HG03520 (cell line): ENCODE results near the gene CFAP97.
A peak's percentile ranks its signal among the peaks of the same experiment; 100 is the strongest.
"Not testable (repeated sequence)": the region's sequence is repeated elsewhere in the genome, so short reads cannot be mapped to it uniquely, and the experiment has no call there.

ENCODE experiments used
- ATAC-seq: cut with Tn5 transposase; IDR thresholded peaks from one replicate; pipeline ENCODE4 v1.9.1; 2021; ENCODE audit warnings: mild to moderate bottlenecking, moderate library complexity; ENCODE audit not compliant: unreplicated experiment

The CFAP97 gene

DNA sequence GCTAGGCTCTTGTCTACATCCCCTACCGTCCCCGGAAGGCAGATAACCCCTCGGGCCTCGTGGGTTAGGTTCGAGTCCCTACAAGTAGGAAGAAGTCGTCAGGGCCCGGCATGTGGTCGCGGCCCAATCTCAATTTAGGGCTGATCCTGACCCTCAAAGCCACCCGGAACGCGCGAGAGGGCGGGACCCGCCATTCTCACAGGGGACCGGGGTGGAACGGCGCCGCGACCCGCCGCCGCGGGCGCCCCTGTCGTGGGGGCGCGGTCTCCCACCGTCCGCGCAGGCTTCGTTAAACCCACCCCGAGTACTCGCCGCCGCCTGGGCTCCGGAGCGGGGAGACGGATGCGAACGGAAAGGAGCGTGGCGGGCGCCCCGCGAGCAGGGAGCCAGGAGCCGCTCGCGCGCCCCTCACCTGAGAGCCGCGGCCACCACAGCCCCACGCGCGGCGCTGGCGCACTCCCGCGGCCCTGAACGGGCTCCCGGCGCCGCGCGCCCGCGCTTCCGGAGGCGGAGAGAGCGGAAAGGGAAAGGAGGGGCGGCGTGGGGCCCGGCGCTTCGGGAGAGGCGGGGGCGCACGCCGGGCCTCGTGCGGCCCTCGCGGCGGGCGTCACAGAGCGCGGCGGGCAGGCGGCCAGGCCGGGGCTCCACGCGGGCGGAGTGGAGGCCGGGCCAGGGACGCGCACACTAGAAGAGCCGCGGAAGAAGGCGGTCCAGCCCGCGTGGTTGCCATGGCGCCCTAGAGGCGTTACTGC lies at the start of gene CFAP97:
CFAP97 (minus strand) TSS at position 515 of the 752 bp plus-strand sequence. CDS start 12,804 bp downstream, outside the sequence.
- peak; percentile 69 for ATAC-seq

DNA sequence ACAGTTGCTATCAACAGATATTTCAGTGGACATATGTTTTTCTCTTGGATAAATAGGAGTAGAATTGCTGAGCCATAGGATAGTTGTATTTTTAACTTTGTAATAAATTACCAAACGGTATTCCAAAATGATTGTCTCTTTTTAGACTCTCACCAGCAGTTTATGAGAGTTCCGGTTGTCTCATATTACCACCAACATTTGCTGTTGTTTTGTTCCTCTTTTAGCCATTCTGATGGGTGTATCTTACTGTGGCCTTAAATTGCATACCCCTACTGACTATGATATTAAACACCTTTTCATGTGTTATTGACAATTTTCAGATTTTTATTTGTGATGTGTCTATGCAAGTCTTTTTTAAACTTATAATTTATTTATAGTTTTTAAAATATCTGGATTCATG lies 45.3 kb upstream of the CFAP97 start:
- no peak for ATAC-seq

DNA sequence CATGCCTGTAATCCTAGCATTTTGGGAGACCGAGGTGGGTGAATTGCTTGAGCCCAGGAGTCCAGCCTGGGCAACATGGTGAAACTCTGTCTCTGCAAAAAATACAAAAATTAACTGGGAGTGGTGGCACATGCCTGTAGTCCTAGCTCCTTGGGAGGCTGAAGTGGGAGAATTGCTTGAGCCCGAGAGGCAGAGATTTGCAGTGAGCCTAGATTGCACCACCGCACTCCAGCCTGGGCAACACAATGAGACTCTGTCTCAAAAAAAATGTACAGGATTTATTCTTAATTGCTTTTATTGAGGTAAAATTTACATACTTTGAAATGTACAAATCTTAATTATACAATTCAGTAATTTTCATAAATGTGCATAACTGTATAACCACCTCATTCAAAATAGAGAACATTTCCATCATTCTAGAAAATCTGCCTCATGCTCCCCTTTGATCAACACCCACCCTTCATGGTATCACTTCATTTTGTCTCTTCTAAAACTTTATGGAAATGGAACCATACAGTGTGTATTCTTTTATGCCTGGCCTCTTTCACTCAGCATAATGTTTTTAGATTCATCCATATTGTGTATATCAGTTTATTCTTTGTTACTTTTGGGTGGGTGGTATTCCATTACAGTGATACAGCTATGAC lies 44.7 kb upstream of the CFAP97 start:
- no peak for ATAC-seq

DNA sequence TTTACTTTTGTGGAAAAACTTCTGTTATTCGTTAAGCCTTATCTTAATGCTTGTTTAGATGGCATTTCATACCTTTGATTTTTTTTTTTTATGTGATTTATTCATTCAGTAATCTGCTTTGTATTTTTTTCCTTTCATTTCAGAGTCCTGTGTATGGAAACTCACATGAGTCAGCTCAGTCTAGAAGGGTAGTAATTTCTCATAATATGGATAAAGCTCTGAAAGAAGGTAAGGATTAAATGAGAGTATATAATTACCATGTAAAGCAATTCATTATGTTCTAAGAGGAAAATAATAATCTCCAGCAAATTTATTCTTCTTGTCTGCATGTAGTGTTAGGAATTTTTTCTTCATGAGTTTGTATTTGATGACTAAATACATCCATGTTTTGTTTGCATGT lies 43.4 kb upstream of the CFAP97 start:
- ATAC-seq = no peak

DNA sequence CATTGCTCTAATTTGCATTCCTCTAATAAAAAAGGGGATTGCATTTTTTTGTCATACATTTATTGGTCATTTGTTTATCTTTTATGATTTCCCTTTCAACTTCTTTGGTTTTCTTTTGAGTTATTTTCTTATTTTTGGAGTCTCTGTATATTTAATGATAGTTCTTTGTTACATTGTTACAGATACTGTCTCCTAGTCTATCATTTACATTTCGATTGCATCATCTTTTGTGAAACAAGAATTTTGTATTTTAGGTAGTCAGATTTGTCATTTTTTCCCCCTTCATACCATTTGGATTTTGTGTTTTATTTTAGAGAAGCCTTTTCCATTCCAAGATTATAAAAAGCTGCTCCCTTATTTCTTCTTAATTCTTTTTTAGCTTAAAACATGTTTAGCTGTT lies 42.7 kb upstream of the CFAP97 start:
- no peak for ATAC-seq

DNA sequence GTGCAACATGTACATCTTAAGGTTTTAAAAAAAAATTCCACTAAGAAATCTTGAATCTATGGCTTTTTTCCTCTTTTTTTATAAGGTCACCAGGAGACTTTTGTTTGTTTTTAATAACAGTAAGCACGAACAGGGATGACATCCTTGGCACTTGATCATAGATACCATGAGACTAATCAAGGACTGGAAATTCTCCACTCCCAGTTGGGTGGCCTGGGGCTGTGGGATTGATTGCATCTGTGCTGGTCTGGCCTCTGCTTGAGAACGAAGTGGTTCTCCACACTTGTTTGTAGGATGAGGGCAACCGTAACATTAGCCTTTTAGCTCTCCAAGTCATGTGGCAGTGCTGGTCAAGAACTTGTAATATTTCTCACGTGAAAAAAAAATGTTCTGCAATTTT lies 41.0 kb upstream of the CFAP97 start:
- no peak for ATAC-seq

DNA sequence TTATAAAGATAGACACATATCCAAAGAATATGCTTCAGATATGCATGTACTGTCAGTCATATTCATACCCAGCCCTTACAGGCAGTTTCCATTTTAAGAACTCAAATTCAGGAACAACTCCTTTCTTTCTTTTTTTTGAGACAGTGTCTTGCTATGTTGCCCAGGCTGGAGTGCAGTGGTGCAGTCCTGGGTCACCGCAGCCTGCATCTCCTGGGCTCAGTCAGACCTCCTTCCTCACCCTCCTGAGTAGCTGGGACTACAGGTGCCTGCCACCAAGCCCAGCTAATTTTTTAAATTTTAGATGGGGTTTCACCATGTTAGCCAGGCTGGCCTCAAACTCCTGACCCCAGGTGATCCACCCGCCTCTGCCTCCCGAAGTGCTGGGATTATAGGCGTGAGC lies 40.1 kb upstream of the CFAP97 start:
- no peak for ATAC-seq

DNA sequence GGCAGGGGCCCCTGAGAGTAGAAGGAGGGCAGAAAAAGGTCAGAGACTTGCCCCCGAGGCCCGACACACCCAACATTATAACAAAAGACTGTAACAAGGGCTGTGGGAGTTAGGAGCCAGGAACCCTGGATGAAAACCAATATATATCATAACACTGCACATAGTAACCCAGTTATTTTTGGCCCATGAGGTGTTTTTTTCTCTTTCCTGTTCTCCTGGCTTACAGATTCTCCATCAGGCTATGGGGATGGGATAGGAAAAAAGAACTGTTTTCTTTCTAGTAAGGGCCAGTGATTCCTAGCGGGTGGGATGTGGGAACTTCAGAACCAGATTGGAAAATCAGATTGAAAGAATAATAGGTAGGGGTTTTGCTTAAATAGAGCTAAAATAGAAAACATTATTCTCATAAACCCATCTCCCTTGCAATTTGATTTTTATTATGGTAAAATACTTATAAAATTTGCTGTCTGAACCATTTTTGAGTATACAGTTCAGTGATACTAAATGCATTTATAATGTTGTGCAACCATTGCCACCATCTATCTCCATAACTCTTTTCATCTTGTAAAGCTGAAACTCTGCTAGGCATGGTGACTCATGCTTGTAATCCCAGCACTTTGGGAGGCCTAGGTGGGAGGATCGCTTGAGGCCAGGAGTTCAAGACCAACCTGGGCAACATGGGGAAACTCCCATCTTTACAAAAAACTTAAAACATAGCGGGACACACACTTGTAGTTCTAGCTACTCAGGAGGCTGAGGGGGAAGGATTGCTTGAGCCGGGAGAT lies 39.1 kb upstream of the CFAP97 start:
- no peak for ATAC-seq

DNA sequence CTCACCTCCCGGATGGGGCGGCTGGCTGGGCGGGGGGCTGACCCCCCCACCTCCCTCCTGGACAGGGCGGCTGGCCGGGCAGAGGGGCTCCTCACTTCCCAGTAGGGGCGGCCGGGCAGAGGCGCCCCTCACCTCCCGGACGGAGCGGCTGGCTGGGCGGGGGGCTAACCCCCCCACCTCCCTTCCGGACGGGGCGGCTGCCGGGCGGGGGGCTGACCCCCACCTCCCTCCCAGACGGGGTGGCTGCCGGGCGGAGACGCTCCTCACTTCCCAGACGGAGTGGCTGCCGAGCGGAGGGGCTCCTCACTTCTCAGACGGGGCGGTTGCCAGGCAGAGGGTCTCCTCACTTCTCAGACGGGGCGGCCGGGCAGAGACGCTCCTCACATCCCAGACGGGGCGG lies 36.7 kb upstream of the CFAP97 start:
- ATAC-seq = not testable (repeated sequence)

DNA sequence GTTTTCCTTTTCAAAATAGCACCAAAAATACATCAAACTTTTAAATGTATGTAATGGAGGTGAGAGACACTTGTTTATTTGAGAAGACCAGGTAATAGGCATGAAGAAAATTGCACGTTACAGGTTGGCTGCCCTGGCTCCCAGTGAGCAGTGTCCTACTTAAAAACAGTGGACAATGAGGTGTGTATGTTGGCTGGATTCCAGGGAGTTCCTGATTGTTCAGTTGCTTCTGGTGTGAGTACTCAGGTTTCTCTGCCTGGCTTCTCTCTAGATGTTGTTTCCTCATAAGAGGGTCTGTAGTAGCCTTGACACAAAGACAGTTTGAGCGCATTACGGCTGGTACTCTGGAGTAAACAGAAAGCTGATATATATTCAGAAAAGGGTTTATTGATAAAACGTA lies 35.0 kb upstream of the CFAP97 start:
- ATAC-seq = no peak

DNA sequence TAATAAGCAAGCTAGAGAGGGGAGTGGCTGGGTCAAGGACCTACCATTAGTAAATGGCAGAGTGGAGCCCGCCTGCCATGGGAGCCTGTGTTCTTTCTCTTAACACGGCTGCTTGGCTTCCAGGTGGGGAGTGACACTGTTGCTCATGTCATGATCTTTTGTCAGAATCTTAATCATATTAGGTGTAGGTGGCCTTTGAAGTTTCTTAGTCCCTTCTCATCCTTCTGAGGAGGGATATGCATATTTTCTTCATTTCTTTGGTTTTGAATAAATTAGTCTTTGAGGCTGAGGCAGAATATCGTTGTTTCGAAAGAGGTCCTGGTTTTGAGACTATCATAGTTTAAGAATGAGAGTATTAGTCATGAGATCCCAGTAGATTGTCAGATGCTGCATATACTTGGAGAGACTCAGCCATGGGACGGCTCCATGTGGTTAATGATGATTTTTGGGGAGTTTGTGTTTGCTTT lies 34.4 kb upstream of the CFAP97 start:
- no peak for ATAC-seq

DNA sequence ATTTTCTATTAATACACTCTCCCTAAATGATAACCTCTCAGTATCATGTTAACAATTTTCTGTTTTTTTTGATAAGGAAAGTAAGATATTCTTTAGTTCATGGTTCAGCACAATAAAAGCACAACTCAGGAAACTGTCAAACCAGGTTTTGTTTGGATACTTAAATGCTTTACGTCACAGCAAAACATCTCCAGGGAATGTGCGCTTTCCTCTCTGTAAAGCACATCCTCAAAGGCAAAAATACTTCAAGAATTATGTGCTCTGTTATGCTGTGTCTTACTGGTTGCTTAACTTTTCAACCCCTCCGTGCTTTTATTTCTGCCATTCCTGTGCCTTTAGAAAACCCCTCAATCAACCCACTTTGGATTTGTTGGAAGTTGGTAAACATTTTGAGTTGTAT lies 33.4 kb upstream of the CFAP97 start:
- ATAC-seq = no peak

DNA sequence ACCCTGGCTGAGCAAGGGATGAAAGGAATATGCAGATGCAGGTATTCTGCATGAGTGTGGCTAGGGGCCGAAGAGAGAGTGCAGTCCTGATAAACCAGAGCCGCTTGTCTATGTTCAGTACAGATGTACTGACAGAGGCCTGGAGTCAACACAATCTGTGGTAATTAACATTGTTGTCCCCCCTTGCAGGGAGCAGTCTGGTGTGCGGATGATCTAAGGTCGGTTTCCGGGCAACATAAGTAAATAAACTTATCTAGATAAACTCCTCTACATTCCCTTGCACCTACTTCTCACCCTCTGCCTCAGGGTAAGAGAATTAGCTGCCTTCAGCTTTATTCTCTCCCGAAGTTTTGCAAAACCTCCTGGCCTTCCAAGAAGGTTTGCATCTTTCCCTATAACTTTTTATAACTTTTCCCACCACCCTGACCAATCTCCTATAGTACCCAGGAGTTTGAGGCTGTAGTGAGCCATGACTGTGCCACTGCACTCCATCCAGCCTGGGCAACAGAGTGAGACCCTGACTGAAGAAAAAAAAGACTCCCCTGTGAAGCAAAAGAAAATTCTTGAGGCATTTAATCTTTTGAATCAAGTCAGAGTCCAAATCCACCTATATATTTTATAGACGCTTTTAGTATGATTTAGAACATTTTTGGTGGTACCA lies 32.2 kb upstream of the CFAP97 start:
- no peak for ATAC-seq

DNA sequence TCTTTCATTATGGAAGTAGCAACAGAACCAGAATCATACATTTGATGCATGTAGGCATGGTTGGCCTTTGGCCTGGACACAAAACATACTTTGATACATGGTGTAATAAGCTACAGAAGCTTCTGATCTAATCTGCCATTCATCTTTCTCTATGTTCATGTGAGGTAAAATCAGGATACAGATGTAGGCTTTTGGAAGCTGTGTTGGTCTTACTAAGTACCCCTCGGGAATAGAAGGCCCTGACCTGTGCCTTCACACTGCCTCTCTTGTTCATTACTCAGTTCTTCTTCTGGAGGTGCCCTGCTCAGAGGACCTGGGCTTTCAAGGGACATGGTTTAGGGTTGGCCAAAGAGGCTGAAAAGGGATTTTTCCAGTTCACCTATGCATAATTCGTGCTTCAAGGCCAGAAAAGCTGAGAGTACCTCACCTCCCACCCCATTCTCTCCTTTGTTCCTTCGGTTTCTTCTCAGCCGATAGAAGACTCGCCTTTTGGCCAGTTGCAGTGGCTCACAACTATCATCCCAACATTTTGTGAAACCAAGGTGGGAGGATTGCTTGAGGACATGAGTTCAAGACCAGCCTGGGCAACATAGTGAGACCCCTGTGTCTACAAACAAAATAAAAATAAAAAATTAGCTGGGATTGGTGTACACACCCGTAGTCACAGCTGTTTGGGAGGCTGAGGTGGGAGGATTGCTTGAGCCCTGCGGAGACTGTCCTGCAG lies 31.5 kb upstream of the CFAP97 start:
- ATAC-seq = no peak

DNA sequence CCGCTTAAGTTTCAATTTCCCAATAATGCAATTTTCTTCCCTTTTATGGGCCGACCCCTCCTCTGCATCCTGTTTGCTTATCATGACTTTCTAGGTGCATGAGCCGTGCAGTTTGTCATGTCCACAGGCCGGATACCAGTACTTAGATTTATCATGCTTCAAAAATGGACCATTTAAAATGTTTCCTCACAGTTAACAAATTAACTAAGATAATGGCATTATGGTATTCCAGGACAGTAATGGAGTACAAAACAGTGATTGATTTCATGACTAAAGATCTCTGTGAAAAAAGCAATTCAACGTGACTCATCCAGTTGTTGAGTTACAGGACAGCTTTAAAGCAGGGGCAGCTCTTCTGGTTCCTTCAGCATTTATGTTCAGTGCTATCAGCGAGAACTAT lies 28.6 kb upstream of the CFAP97 start:
- no peak for ATAC-seq

DNA sequence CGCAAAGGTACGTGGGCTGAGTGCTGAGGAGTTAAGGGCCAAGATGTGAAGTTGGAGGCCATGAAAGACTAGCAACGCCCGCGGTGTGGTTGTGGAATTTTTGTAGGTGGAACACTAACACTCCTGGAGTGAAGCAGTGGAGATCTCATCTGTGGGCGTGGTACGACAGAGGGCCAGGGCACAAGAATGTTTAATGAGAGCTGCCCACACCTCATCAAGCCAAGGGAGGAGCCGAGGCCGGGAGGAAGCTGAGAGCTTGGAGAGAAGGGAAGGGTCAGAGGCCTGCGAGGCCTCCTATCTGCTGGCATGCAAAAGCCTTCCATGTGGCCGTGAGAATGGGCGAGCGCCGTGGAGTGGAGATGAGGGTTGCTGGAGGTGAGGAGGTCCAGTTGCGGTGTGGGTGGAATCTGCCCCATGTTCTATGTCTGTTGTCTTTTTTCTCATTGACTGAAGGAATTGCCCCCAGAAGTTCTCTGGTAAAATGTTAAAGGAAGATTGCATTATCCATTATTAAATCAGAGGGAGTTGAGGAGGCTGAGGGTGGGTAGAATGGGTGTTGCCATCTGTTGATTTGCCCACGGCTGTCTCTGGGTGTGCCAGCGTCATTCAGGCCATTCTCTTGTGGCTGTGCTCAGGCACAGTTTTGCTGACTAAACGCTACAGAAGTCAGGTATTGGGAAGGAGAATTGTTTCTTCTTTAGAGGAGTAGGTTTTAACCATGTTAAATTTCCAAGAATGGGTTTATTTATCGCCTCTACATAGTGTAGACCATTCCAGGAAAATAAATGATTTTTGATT lies 25.4 kb upstream of the CFAP97 start:
- ATAC-seq = no peak

DNA sequence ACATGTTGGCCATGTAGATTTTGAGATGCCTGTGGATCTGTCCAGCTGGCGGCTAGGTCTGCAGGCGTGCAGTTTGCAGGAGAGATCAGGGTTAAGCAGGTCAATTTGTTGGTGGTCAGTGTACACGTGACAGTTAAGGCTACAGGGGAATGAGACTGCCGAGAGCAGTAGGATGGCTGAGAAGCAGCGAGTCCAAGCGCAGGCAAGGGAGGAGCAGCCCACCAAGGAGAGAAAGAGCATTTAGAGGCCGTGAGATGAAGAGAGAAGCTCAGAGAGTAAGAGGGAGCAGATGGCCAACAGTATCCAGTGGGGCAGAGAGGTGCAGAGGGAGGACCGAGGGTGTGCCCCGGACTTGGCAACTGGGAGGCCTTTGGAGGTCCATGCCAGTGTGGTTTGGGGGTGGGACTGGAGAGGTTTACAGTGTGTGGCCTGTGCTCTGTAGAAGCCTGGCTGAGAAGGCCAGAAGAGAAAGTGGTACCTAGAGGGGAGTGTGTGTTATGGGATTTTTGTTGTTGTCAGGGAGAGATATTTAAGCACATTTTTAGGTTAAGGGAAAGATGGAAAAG lies 24.0 kb upstream of the CFAP97 start:
- no peak for ATAC-seq

DNA sequence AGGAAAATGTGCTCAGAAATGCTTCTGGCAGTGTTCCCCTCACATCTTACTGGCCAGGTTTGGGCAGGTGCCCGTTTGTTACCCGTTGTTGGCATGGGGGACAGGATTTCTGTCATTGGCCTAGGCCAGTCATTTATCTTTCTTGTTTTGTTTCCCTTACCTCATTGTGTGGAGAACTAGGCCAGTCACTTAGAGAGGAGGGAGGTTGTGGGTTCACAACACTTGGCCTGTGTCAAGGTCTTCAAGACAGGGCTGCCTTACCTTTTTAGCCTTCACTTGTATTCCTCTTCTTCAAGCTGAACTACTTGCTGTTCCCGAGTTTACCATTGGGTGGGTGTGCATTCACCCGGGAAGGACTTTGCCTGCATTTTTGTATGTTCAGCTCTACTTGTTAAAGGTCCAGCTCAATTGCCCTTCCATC lies 23.3 kb upstream of the CFAP97 start:
- no peak for ATAC-seq

DNA sequence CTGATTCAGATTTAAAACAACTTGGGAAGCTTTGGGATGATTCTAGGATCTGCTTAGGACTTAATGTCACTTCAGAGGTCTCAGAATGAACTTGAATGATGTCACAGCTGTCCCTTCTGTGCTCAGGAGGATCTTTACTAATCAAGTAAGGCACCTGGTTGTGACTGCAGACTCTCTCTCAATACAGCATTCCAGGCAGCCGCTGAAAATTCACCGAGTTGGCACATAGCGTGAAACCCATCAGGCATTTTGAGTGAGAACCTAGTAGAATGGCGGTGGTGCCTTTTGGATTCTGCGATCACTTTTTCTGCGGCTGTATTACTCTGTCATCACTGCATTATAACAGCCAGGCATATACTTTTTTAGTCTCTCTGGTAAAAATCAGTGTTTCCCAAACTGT lies 22.1 kb upstream of the CFAP97 start:
- no peak for ATAC-seq
